H9 (cell line): ENCODE data around the gene EPGN. TPM values are rescaled to one million over a fixed set of nuclear protein-coding genes. Genes with fewer than 3 reads are reported as not detected.

Experiments
- DNase-seq: peaks from one replicate; pipeline ENCODE4 v3.0.0-alpha.2; 2017
- H2AFZ ChIP-seq: one replicate; pipeline ENCODE4 v1.6.1; 2013; ENCODE audit warnings: mild to moderate bottlenecking, low read length, control low read depth, moderate library complexity
- H2AK5ac ChIP-seq: 2 replicates; pipeline ENCODE4 v1.6.1; 2013; ENCODE audit warnings: low read length, control low read depth, mixed read lengths; ENCODE audit not compliant: insufficient read length
- H2BK120ac ChIP-seq: one replicate; pipeline ENCODE4 v1.6.1; 2013; ENCODE audit warnings: low read depth, mild to moderate bottlenecking, low read length, control low read depth, inconsistent platforms; ENCODE audit not compliant: poor library complexity, severe bottlenecking
- H2BK12ac ChIP-seq: 2 replicates; pipeline ENCODE4 v1.6.1; 2013; ENCODE audit warnings: low read length, control low read depth, mixed read lengths, low read depth; ENCODE audit not compliant: insufficient read length
- H2BK15ac ChIP-seq: 2 replicates; pipeline ENCODE4 v1.6.1; 2013; ENCODE audit warnings: low read depth, low read length, control low read depth
- H2BK20ac ChIP-seq: one replicate; pipeline ENCODE4 v1.6.1; 2013; ENCODE audit warnings: low read depth, mild to moderate bottlenecking, low read length, control low read depth, inconsistent platforms; ENCODE audit not compliant: poor library complexity, severe bottlenecking
- H2BK5ac ChIP-seq: 2 replicates; pipeline ENCODE4 v1.6.1; 2013; ENCODE audit warnings: low read length, control low read depth, mixed read lengths; ENCODE audit not compliant: insufficient read length
- H3K14ac ChIP-seq: 2 replicates; pipeline ENCODE4 v1.6.1; 2013; ENCODE audit warnings: low read length, control low read depth; ENCODE audit not compliant: insufficient read depth
- H3K18ac ChIP-seq: 2 replicates; pipeline ENCODE4 v1.6.1; 2013; ENCODE audit warnings: low read depth, mild to moderate bottlenecking, mixed read lengths, low read length, control low read depth; ENCODE audit not compliant: insufficient read length
- H3K23ac ChIP-seq: 2 replicates; pipeline ENCODE4 v1.6.1; 2013; ENCODE audit warnings: low read length, control low read depth, mixed read lengths, low read depth; ENCODE audit not compliant: insufficient read length
- H3K23me2 ChIP-seq: 2 replicates; pipeline ENCODE4 v1.6.1; 2013; ENCODE audit warnings: low read depth, mild to moderate bottlenecking, mixed read lengths, low read length, control low read depth; ENCODE audit not compliant: insufficient read length, poor library complexity, severe bottlenecking
- H3K27ac ChIP-seq: 2 replicates; pipeline ENCODE4 v1.5.1; 2013; ENCODE audit warnings: low read length, control low read depth, mixed read lengths, low read depth; ENCODE audit not compliant: insufficient read length
- H3K27me3 ChIP-seq: 2 replicates; pipeline ENCODE4 v1.6.1; 2013; ENCODE audit warnings: low read length, control low read depth, inconsistent platforms; ENCODE audit not compliant: insufficient read depth
- H3K4ac ChIP-seq: 2 replicates; pipeline ENCODE4 v1.6.1; 2013; ENCODE audit warnings: low read depth, mild to moderate bottlenecking, control low read depth, inconsistent platforms, low read length, moderate library complexity
- H3K4me1 ChIP-seq: 2 replicates; pipeline ENCODE4 v1.6.1; 2013; ENCODE audit warnings: low read length, control low read depth, inconsistent platforms; ENCODE audit not compliant: insufficient read depth
- H3K4me2 ChIP-seq: 2 replicates; pipeline ENCODE4 v1.6.1; 2013; ENCODE audit warnings: low read length, control low read depth, mixed read lengths; ENCODE audit not compliant: insufficient read length, insufficient read depth
- H3K56ac ChIP-seq: 2 replicates; pipeline ENCODE4 v1.6.1; 2013; ENCODE audit warnings: low read depth, mild to moderate bottlenecking, mixed read lengths, low read length, control low read depth; ENCODE audit not compliant: insufficient read length
- H3K79me1 ChIP-seq: 2 replicates; pipeline ENCODE4 v1.6.1; 2013; ENCODE audit warnings: low read depth, mild to moderate bottlenecking, moderate library complexity, low read length, control low read depth, inconsistent platforms; ENCODE audit not compliant: insufficient read depth, poor library complexity, severe bottlenecking
- H3K79me2 ChIP-seq: 2 replicates; pipeline ENCODE4 v1.6.1; 2013; ENCODE audit warnings: low read length, control low read depth, inconsistent platforms; ENCODE audit not compliant: insufficient read depth
- H3K9ac ChIP-seq: 2 replicates; pipeline ENCODE4 v1.6.1; 2013; ENCODE audit warnings: low read length, control low read depth, mixed read lengths; ENCODE audit not compliant: insufficient read length; ENCODE audit errors: extremely low read depth
- H3K9me3 ChIP-seq: one replicate; pipeline ENCODE4 v1.6.1; 2013; ENCODE audit warnings: low read depth, low read length, inconsistent platforms; ENCODE audit not compliant: control insufficient read depth
- H3T11ph ChIP-seq: one replicate; pipeline ENCODE4 v1.6.1; 2013; ENCODE audit warnings: mild to moderate bottlenecking, low read length, control low read depth, inconsistent platforms
- H4K20me1 ChIP-seq: one replicate; pipeline ENCODE4 v1.6.1; 2013; ENCODE audit not compliant: control insufficient read depth, insufficient read length, insufficient read depth
- H4K5ac ChIP-seq: 2 replicates; pipeline ENCODE4 v1.6.1; 2013; ENCODE audit warnings: low read depth, mild to moderate bottlenecking, mixed read lengths, low read length, control low read depth; ENCODE audit not compliant: insufficient read length
- H4K8ac ChIP-seq: replicated peaks from 2 replicates; pipeline ENCODE4 v1.6.1; 2013; ENCODE audit warnings: low read length, control low read depth, mixed read lengths, low read depth; ENCODE audit not compliant: insufficient read length
- H4K91ac ChIP-seq: 2 replicates; pipeline ENCODE4 v1.6.1; 2013; ENCODE audit warnings: low read depth, mild to moderate bottlenecking, moderate library complexity, mixed read lengths, low read length, control low read depth; ENCODE audit not compliant: insufficient read length
- H3K27ac Mint-ChIP-seq, 3 experiments: 2 replicates in 2 of 3; 3 replicates in 1 of 3; pipeline ENCODE4 v1.8.0; 2020 to 2021; ENCODE audit warnings: mixed read lengths in 3 of 3, mild to moderate bottlenecking in 1 of 3, moderate library complexity in 1 of 3
- H3K27me3 Mint-ChIP-seq: 2 replicates; pipeline ENCODE4 v1.8.0; 2021; ENCODE audit warnings: low read depth, mild to moderate bottlenecking, moderate library complexity, mixed read lengths
- H3K36me3 Mint-ChIP-seq, 3 experiments: 2 replicates in 2 of 3; 3 replicates in 1 of 3; pipeline ENCODE4 v1.8.0; 2020 to 2021; ENCODE audit warnings: low read depth in 3 of 3, mixed read lengths in 3 of 3; ENCODE audit not compliant: insufficient read depth in 1 of 3
- H3K4me1 Mint-ChIP-seq, 2 experiments: 2 replicates each; pipeline ENCODE4 v1.8.0; 2020; ENCODE audit warnings: mixed read lengths in 2 of 2
- H3K4me3 Mint-ChIP-seq, 2 experiments: 2 replicates in 1 of 2; 3 replicates in 1 of 2; pipeline ENCODE4 v1.8.0; 2020 to 2021; ENCODE audit warnings: mild to moderate bottlenecking in 2 of 2, mixed read lengths in 2 of 2, moderate library complexity in 1 of 2
- H3K9me3 Mint-ChIP-seq, 2 experiments: 2 replicates in 1 of 2; 3 replicates in 1 of 2; pipeline ENCODE4 v1.8.0; 2020; ENCODE audit warnings: mild to moderate bottlenecking in 2 of 2, mixed read lengths in 2 of 2, moderate library complexity in 1 of 2
- WGBS: extraction: QIAGEN DNeasy Blood & Tissue Kit; methylation state at CpG from one replicate; pipeline ENCODE4 v1.1.7; 2013; ENCODE audit warnings: missing lambda C conversion rate, low lambda C conversion rate, mixed read lengths; ENCODE audit not compliant: insufficient read length; ENCODE audit errors: extremely low coverage; 5-methylcytosine and 5-hydroxymethylcytosine counted together
- total RNA-seq: library from RNA; stranded (reverse); gene quantifications from 2 replicates; pipeline ENCODE4 v1.2.1, GENCODE V29; 2021
- TF ChIP-seq, protein P1 (sequence below): fragments of 200-600 bp; sonication (generic); conservative IDR thresholded peaks from 3 replicates; pipeline ENCODE4 v1.8.0; 2021; ENCODE audit warnings: antibody characterized with exemption, mild to moderate bottlenecking

The EPGN gene
- total RNA-seq, 1 experiment from 2014 or later = not detected

DNA sequence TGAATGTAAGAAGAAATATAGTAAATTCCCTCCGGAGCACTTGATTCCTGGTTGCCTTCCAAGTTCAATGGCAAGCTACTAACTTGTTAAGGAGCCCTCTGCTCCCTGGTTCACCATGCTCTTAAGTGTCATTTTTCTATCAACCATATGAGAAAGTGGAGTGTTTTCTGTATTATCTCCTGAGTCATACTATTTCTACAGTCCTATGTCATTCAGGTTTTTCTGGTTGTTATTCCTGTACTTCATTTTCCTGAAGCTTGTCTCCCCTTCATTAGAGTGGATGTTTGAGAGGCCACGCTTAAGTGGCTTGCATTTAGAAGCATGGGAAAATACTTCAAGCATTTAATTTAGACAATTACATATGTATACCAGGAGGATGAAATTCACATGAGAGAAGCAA lies 14.7 kb upstream of the EPGN start:
- H2AK5ac ChIP-seq = no peak overlapping the region

More for the DNA sequence above, 14.7 kb upstream of the EPGN start:
- H3K23me2 ChIP-seq = no peaks in the 10 kb centered on the region
- H3K9ac ChIP-seq = no peak overlapping the region
- no peaks in the 10 kb centered on the region for H3K4me1 ChIP-seq
- no peak overlapping the region for H3K27ac Mint-ChIP-seq
- no peak overlapping the region for H2BK5ac ChIP-seq
- no peaks in the 10 kb centered on the region for H3K36me3 Mint-ChIP-seq
- H3K4me3 Mint-ChIP-seq = no peak overlapping the region
- no peaks in the 10 kb centered on the region for H3K79me2 ChIP-seq
- H4K8ac ChIP-seq = no peak overlapping the region
- TF ChIP-seq, protein P1, sequence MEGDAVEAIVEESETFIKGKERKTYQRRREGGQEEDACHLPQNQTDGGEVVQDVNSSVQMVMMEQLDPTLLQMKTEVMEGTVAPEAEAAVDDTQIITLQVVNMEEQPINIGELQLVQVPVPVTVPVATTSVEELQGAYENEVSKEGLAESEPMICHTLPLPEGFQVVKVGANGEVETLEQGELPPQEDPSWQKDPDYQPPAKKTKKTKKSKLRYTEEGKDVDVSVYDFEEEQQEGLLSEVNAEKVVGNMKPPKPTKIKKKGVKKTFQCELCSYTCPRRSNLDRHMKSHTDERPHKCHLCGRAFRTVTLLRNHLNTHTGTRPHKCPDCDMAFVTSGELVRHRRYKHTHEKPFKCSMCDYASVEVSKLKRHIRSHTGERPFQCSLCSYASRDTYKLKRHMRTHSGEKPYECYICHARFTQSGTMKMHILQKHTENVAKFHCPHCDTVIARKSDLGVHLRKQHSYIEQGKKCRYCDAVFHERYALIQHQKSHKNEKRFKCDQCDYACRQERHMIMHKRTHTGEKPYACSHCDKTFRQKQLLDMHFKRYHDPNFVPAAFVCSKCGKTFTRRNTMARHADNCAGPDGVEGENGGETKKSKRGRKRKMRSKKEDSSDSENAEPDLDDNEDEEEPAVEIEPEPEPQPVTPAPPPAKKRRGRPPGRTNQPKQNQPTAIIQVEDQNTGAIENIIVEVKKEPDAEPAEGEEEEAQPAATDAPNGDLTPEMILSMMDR = no peak
- no peak overlapping the region for H3K18ac ChIP-seq
- no peak overlapping the region for H3K23ac ChIP-seq
- no peak overlapping the region for H3K4me2 ChIP-seq
- H3T11ph ChIP-seq = no peak overlapping the region
- no peak overlapping the region for H3K14ac ChIP-seq
- no peaks in the 10 kb centered on the region for H3K27me3 Mint-ChIP-seq
- H3K9me3 Mint-ChIP-seq = no peaks in the 10 kb centered on the region
- no peaks in the 10 kb centered on the region for H3K9me3 ChIP-seq
- H3K56ac ChIP-seq = no peak overlapping the region
- no peak overlapping the region for H2BK15ac ChIP-seq
- H3K27ac ChIP-seq = no peak overlapping the region
- H4K5ac ChIP-seq = no peak overlapping the region
- no peak overlapping the region for H3K4ac ChIP-seq
- no peaks in the 10 kb centered on the region for H4K20me1 ChIP-seq
- DNase-seq = no peak
- no CpG with 5 or more reads among the region's 2 CpGs for WGBS
- H3K4me1 Mint-ChIP-seq = no peaks in the 10 kb centered on the region
- no peak overlapping the region for H2BK120ac ChIP-seq
- H3K27me3 ChIP-seq = no peaks in the 10 kb centered on the region
- H3K79me1 ChIP-seq = no peaks in the 10 kb centered on the region
- H2BK20ac ChIP-seq = no peak overlapping the region
- H4K91ac ChIP-seq = no peak overlapping the region
- H2BK12ac ChIP-seq = no peak overlapping the region
- H2AFZ ChIP-seq = no peak overlapping the region
